IMR-90 (cell line): ENCODE results near the gene DCAF11. TPM values are rescaled to one million over a fixed set of nuclear protein-coding genes. Genes with fewer than 3 reads are reported as not detected.

Experiments used
- ATAC-seq: fragments of 200-7000 bp; cut with Tn5 transposase; 2 replicates; pipeline ENCODE4 v1.9.1; 2020; ENCODE audit warnings: low read depth, mild to moderate bottlenecking, moderate library complexity
- BruUV-seq: library from RNA; stranded (reverse); fragments of 400-500 nt; replicated peaks from 2 replicates; lab custom pipeline; 2021; lab: Mats Ljungman, UMichigan
- CTCF ChIA-PET: fragments of 300-600 bp; formaldehyde crosslinking; extraction: SDS; loops from one replicate; lab custom pipeline; 2021; ENCODE audit warnings: antibody characterized with exemption; lab: Yijun Ruan, JAX
- POLR2A ChIA-PET: fragments of 300-600 bp; sonication (Branson Sonifier 250); formaldehyde crosslinking; loops from one replicate; lab custom pipeline; 2022; ENCODE audit warnings: antibody characterized with exemption; ENCODE audit not compliant: unreplicated experiment; lab: Charles Lee
- DNase-seq: peaks from one replicate; pipeline ENCODE4 v3.0.0; 2013
- H2AFZ ChIP-seq: replicated peaks from 2 replicates; pipeline ENCODE3; 2013; ENCODE audit warnings: low read length, mild to moderate bottlenecking; ENCODE audit not compliant: poor library complexity
- H2AK5ac ChIP-seq: 2 replicates; pipeline ENCODE4 v1.6.1; 2013; ENCODE audit warnings: low read depth, low read length, inconsistent platforms
- H2AK9ac ChIP-seq: replicated peaks from 2 replicates; pipeline ENCODE3; 2013; ENCODE audit warnings: mild to moderate bottlenecking, low read depth, low read length, moderate library complexity; ENCODE audit not compliant: poor library complexity
- H2BK120ac ChIP-seq: 2 replicates; pipeline ENCODE4 v1.6.1; 2013; ENCODE audit warnings: low read depth, low read length, inconsistent platforms
- H2BK15ac ChIP-seq: 3 replicates; pipeline ENCODE4 v1.6.1; 2013; ENCODE audit warnings: low read depth, low read length, inconsistent platforms
- H2BK20ac ChIP-seq: 2 replicates; pipeline ENCODE4 v1.6.1; 2013; ENCODE audit warnings: low read depth, mild to moderate bottlenecking, inconsistent platforms, low read length, moderate library complexity
- H2BK5ac ChIP-seq: 2 replicates; pipeline ENCODE4 v1.6.1; 2013; ENCODE audit warnings: mild to moderate bottlenecking, low read depth, low read length, inconsistent platforms; ENCODE audit not compliant: poor library complexity, severe bottlenecking
- H3K14ac ChIP-seq: replicated peaks from 2 replicates; pipeline ENCODE4 v1.6.1; 2013; ENCODE audit warnings: low read depth, low read length, inconsistent platforms
- H3K18ac ChIP-seq: 2 replicates; pipeline ENCODE4 v1.6.1; 2013; ENCODE audit warnings: low read depth, low read length, control low read depth
- H3K23ac ChIP-seq: 2 replicates; pipeline ENCODE4 v1.6.1; 2013; ENCODE audit warnings: low read depth, low read length, inconsistent platforms
- H3K27ac ChIP-seq: 2 replicates; pipeline ENCODE4 v1.5.1; 2013; ENCODE audit warnings: mild to moderate bottlenecking, control low read depth, low read length; ENCODE audit not compliant: insufficient read depth
- H3K27me3 ChIP-seq: 2 replicates; pipeline ENCODE4 v1.6.1; 2013; ENCODE audit warnings: low read length; ENCODE audit not compliant: control insufficient read depth, insufficient read depth
- H3K36me3 ChIP-seq: 2 replicates; pipeline ENCODE4 v1.6.1; 2013; ENCODE audit warnings: low read length, mixed read lengths; ENCODE audit not compliant: control insufficient read depth, insufficient read depth
- H3K4ac ChIP-seq: 2 replicates; pipeline ENCODE4 v1.6.1; 2013; ENCODE audit warnings: low read depth, low read length, inconsistent platforms
- H3K4me1 ChIP-seq: 2 replicates; pipeline ENCODE4 v1.6.1; 2013; ENCODE audit warnings: low read length, mixed read lengths; ENCODE audit not compliant: control insufficient read depth, insufficient read depth
- H3K4me2 ChIP-seq: 2 replicates; pipeline ENCODE4 v1.6.1; 2013; ENCODE audit warnings: low read depth, mild to moderate bottlenecking, control low read depth, low read length, moderate library complexity
- H3K4me3 ChIP-seq: 2 replicates; pipeline ENCODE4 v1.5.1; 2013; ENCODE audit warnings: low read depth, mild to moderate bottlenecking, control low read depth, low read length, moderate library complexity; ENCODE audit not compliant: insufficient read depth
- H3K56ac ChIP-seq: 2 replicates; pipeline ENCODE4 v1.6.1; 2013; ENCODE audit warnings: low read length, inconsistent platforms; ENCODE audit not compliant: insufficient read depth; ENCODE audit errors: extremely low read depth
- H3K79me1 ChIP-seq, 2 experiments: 2 replicates each; pipeline ENCODE4 v1.6.1; 2013; ENCODE audit warnings: low read length in 2 of 2, inconsistent platforms in 1 of 2, low read depth in 1 of 2
- H3K9ac ChIP-seq: 2 replicates; pipeline ENCODE4 v1.6.1; 2013; ENCODE audit warnings: low read depth, low read length, control low read depth
- H3K9me1 ChIP-seq: 2 replicates; pipeline ENCODE4 v1.6.1; 2013; ENCODE audit warnings: low read length, inconsistent platforms; ENCODE audit not compliant: insufficient read depth
- H3K9me3 ChIP-seq: 2 replicates; pipeline ENCODE4 v1.6.1; 2013; ENCODE audit warnings: low read length; ENCODE audit not compliant: control insufficient read depth, insufficient read depth
- H4K20me1 ChIP-seq: 2 replicates; pipeline ENCODE4 v1.6.1; 2013; ENCODE audit warnings: low read length, inconsistent platforms; ENCODE audit not compliant: insufficient read depth
- H4K5ac ChIP-seq: 2 replicates; pipeline ENCODE4 v1.6.1; 2013; ENCODE audit warnings: mild to moderate bottlenecking, low read depth, low read length, control low read depth
- H4K8ac ChIP-seq, 2 experiments: 2 replicates each; pipeline ENCODE4 v1.6.1; 2013; ENCODE audit warnings: low read depth in 2 of 2, low read length in 2 of 2, control low read depth in 1 of 2, inconsistent platforms in 1 of 2
- H4K91ac ChIP-seq: 2 replicates; pipeline ENCODE4 v1.6.1; 2013; ENCODE audit warnings: low read depth, low read length, inconsistent platforms; ENCODE audit not compliant: insufficient read depth
- BHLHE40 ChIP-seq: fragments of 150-350 bp; IDR thresholded peaks from 2 replicates; pipeline ENCODE4 v1.6.1; 2016; ENCODE audit warnings: mild to moderate bottlenecking, low read depth, low read length
- CEBPB ChIP-seq: IDR thresholded peaks from 2 replicates; pipeline ENCODE4 v1.6.1; 2012; ENCODE audit warnings: low read depth, low read length, improper control_type of control experiment
- CHD1 ChIP-seq: IDR thresholded peaks from 2 replicates; pipeline ENCODE4 v1.6.1; 2012; ENCODE audit warnings: low read depth, low read length, improper control_type of control experiment
- CTCF ChIP-seq: conservative IDR thresholded peaks from 2 replicates; pipeline ENCODE4 v1.5.1; 2012; ENCODE audit warnings: mild to moderate bottlenecking, low read depth, low read length, improper control_type of control experiment
- ELK1 ChIP-seq: fragments of 150-350 bp; IDR thresholded peaks from 2 replicates; pipeline ENCODE4 v1.6.1; 2016; ENCODE audit warnings: low read depth, mild to moderate bottlenecking, low read length, moderate library complexity, borderline replicate concordance
- FOS ChIP-seq: fragments of 150-350 bp; IDR thresholded peaks from 2 replicates; pipeline ENCODE4 v1.6.1; 2016; ENCODE audit warnings: low read depth, low read length
- MAFK ChIP-seq: IDR thresholded peaks from 2 replicates; pipeline ENCODE4 v1.6.1; 2012; ENCODE audit warnings: low read depth, low read length, improper control_type of control experiment
- MAZ ChIP-seq: IDR thresholded peaks from 2 replicates; pipeline ENCODE4 v1.6.1; 2012; ENCODE audit warnings: low read depth, mild to moderate bottlenecking, low read length, improper control_type of control experiment, moderate library complexity, borderline replicate concordance
- MXI1 ChIP-seq: IDR thresholded peaks from 2 replicates; pipeline ENCODE4 v1.6.1; 2012; ENCODE audit warnings: low read depth, mild to moderate bottlenecking, low read length, moderate library complexity, borderline replicate concordance
- NFE2L2 ChIP-seq: fragments of 150-350 bp; IDR thresholded peaks from 2 replicates; pipeline ENCODE4 v1.6.1; 2016; ENCODE audit warnings: low read depth, mild to moderate bottlenecking, low read length
- POLR2A ChIP-seq: IDR thresholded peaks from 2 replicates; pipeline ENCODE4 v1.6.1; 2012; ENCODE audit warnings: mild to moderate bottlenecking, low read depth, low read length
- RAD21 ChIP-seq: IDR thresholded peaks from 2 replicates; pipeline ENCODE4 v1.6.1; 2012; ENCODE audit warnings: low read length, improper control_type of control experiment
- RCOR1 ChIP-seq: IDR thresholded peaks from 2 replicates; pipeline ENCODE4 v1.6.1; 2012; ENCODE audit warnings: mild to moderate bottlenecking, low read length, improper control_type of control experiment; ENCODE audit not compliant: insufficient replicate concordance
- RFX5 ChIP-seq: IDR thresholded peaks from 2 replicates; pipeline ENCODE4 v1.8.0; 2012; ENCODE audit warnings: low read depth, mild to moderate bottlenecking, low read length, moderate library complexity
- SMC3 ChIP-seq: fragments of 150-350 bp; IDR thresholded peaks from 2 replicates; pipeline ENCODE4 v1.6.1; 2016; ENCODE audit warnings: low read depth, mild to moderate bottlenecking, antibody characterized with exemption, low read length, moderate library complexity
- USF2 ChIP-seq: fragments of 150-350 bp; IDR thresholded peaks from 2 replicates; pipeline ENCODE4 v1.6.1; 2017; ENCODE audit warnings: mild to moderate bottlenecking, antibody characterized with exemption, low read length, low read depth
- WGBS, 2 experiments: methylation state at CpG; one replicate each; pipeline versions ENCODE4 v1.1.5 to v1.1.7; 2013; ENCODE audit warnings: missing lambda C conversion rate in 2 of 2; ENCODE audit not compliant: insufficient read length in 1 of 2; ENCODE audit errors: extremely low coverage in 2 of 2; 5-methylcytosine and 5-hydroxymethylcytosine counted together
- dilution Hi-C: fragments of 300-500 bp; cut with HindIII; formaldehyde crosslinking; loops from one replicate; pipeline ENCODE4 v1.14.3; 2018; ENCODE audit warnings: low sequenced_read_pairs; ENCODE audit not compliant: unreplicated experiment
- in situ Hi-C: fragments of 300-500 bp; cut with MboI; formaldehyde crosslinking; loops from 3 replicates; pipeline ENCODE4 v1.14.3; 2019; ENCODE audit warnings: low sequenced_read_pairs, inconsistent platforms, mixed read lengths
- intact Hi-C: fragments of 100-400 bp; cut with micrococcal nuclease; formaldehyde crosslinking; loops from 2 replicates; pipeline ENCODE4 v1.10.0; 2022
- polyA plus RNA-seq, 3 experiments: library from polyadenylated mRNA; depleted of rRNA; stranded (reverse); fragments of >200 nt; gene quantifications; 2 replicates each; pipeline ENCODE4 v1.2.3, GENCODE V29; 2012; ENCODE audit warnings: low replicate concordance in 1 of 3
- total RNA-seq: library from RNA; depleted of rRNA; stranded (reverse); fragments of >200 nt; gene quantifications from 2 replicates; pipeline ENCODE4 v1.2.3, GENCODE V29; 2012

The DCAF11 gene
- total and polyA plus RNA-seq, 2 of the 4 experiments (the other 2 are of a cell fraction) = 21.0 to 52.0 TPM

- H3K4me1 ChIP-seq = no peaks in the 10 kb centered on the region
- H2BK20ac ChIP-seq = no peak overlapping the region
- intact Hi-C loops (no loop called here), in situ Hi-C loops (no loop called here), dilution Hi-C loops (no loop called here)
- CTCF ChIA-PET = no interaction called here
- H3K9ac ChIP-seq = no peak overlapping the region
- no peaks in the 10 kb centered on the region for H3K27me3 ChIP-seq
- H2BK120ac ChIP-seq = no peak overlapping the region
- H2BK15ac ChIP-seq = no peak overlapping the region
- H3K9me3 ChIP-seq = no peaks in the 10 kb centered on the region
- H3K4me3 ChIP-seq = no peak overlapping the region
- no peaks in the 10 kb centered on the region for H4K20me1 ChIP-seq
- H3K14ac ChIP-seq = no peak overlapping the region
- no peak overlapping the region for H4K8ac ChIP-seq
- ATAC-seq (no peak), DNase-seq (no peak)
- POLR2A ChIA-PET = no interaction called here
- H3K9me1 ChIP-seq = no peaks in the 10 kb centered on the region
- WGBS, 2 experiments = 92% methylated on average over 4 of the region's 4 CpGs; no CpG with 5 or more reads in 1 of the 2 experiments
- TF ChIP-seq POLR2A (no peak), RAD21 (no peak), RFX5 (no peak), CHD1 (no peak), USF2 (no peak), CTCF (no peak), NFE2L2 (no peak), CEBPB (no peak), BHLHE40 (no peak), ELK1 (no peak), SMC3 (no peak), MXI1 (no peak), MAFK (no peak), FOS (no peak), RCOR1 (no peak), MAZ (no peak)
- H4K91ac ChIP-seq = no peak overlapping the region
- no peak overlapping the region for H3K23ac ChIP-seq
- H3K27ac ChIP-seq = no peak overlapping the region
- H2AFZ ChIP-seq = no peak overlapping the region
- no peaks in the 10 kb centered on the region for H3K79me1 ChIP-seq
- BruUV-seq = no TSS peak
- H2AK5ac ChIP-seq = no peak overlapping the region
- no peak overlapping the region for H3K4me2 ChIP-seq
- H3K56ac ChIP-seq = no peak overlapping the region
- no peak overlapping the region for H2BK5ac ChIP-seq
- no peak overlapping the region for H4K5ac ChIP-seq
- H3K36me3 ChIP-seq = peaks cover 33% of the 10 kb centered on the region
- no peak overlapping the region for H3K4ac ChIP-seq
- H3K18ac ChIP-seq = no peak overlapping the region
- no peak overlapping the region for H2AK9ac ChIP-seq
Measured at GRCh38 chr14:24122416-24122815, 7.8 kb downstream of the DCAF11 start.
